MG63 (cell line): Measurements from ENCODE around the gene ASB15. TPM values are rescaled to one million over a fixed set of nuclear protein-coding genes. Genes with fewer than 3 reads are reported as not detected.
"Not testable (repeated sequence)": the region's sequence is repeated elsewhere in the genome, so short reads cannot be mapped to it uniquely, and the experiment has no call there.

Source experiments
- DNase-seq: peaks from one replicate; pipeline ENCODE4 v3.0.0-alpha.2; 2020
- H3K27me3 ChIP-seq: fragments of 250-450 bp; sonication (Bioruptor Pico); 2 replicates; pipeline ENCODE4 v1.5.1; 2020; ENCODE audit warnings: mild to moderate bottlenecking, moderate library complexity
- H3K36me3 ChIP-seq: fragments of 250-450 bp; sonication (Bioruptor Pico); 2 replicates; pipeline ENCODE4 v1.5.1; 2020; ENCODE audit warnings: mild to moderate bottlenecking, moderate library complexity
- H3K4me3 ChIP-seq: fragments of 250-450 bp; sonication (Bioruptor Pico); 2 replicates; pipeline ENCODE4 v1.5.1; 2020; ENCODE audit warnings: mild to moderate bottlenecking, moderate library complexity
- H3K9me3 ChIP-seq: fragments of 250-450 bp; sonication (Bioruptor Pico); 2 replicates; pipeline ENCODE4 v1.5.1; 2020; ENCODE audit warnings: mild to moderate bottlenecking, moderate library complexity
- total RNA-seq: library from RNA; depleted of rRNA; stranded (reverse); fragments of >200 nt; shearing (Covaris generic); gene quantifications from 2 replicates; pipeline ENCODE4 v1.2.3, GENCODE V29; 2014; ENCODE audit warnings: low replicate concordance

ASB15 gene
- total RNA-seq, 1 experiment from 2014 or later = not detected

DNA sequence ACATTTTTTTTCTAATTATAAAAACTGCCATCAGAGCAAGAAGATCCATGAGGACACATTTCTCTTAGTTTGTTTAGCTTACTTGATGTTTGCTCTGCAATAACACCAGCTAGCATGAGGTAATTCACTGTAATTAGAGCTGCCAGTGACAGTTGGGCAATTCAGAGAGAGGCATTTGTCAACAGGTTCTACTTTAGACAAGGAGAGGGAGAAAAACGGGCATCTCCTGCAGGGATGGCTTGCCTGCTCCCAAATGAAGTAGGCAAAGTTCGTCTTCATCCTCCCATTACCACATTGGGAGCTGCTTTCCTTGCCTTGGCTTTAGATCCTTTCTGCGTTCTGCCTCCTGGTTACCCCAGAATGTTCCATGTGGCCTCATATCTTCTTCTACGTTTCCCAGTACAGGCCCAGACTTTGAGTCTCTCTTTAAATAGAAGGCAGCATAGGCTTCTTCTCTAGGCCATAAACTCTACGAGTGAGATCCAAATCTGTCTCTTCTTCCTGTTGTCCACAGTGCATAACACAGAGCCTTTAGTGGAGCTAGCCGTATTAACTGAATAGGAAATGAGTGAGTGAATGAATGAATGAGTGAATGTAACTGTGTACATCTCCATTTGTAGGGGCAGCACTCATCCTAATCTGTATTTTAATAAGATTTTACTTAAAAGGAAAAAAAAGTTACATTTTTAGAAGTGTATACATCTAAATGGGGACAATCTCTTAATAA is 21.2 kb downstream of the ASB15 start:
- no peak for DNase-seq
- Histone ChIP-seq H3K27me3 (no peaks in the 10 kb centered on the region), H3K9me3 (no peaks in the 10 kb centered on the region), H3K36me3 (no peaks in the 10 kb centered on the region), H3K4me3 (no peak overlapping the region)

DNA sequence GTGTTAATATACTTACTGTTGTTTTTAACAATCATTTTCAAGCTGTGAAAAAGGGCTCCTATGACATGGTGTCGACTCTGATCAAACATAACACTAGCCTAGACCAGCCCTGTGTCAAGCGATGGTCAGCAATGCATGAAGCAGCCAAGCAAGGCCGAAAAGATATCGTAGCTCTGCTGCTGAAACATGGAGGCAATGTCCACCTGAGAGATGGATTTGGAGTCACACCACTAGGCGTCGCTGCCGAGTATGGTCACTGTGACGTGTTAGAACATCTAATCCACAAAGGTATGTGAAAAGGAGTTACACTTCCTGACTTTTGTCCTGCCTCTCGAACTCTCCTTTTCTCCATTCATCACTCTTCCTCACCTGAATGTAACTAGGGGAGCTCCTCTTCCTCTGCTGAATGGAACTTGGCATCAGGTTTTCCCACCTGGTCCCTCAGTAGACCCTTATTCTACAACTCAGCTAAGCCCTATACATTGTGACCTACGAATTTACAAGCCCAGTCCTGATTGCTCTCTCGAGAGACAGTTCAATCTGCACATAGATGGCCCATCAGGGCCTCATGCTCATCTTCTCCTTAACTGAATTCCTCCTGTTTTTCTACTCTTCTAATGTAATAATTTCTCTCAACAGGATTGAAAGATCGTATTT is 23.0 kb downstream of the ASB15 start:
- DNase-seq = no peak
- Histone ChIP-seq H3K36me3 (no peaks in the 10 kb centered on the region), H3K27me3 (no peaks in the 10 kb centered on the region), H3K4me3 (no peak overlapping the region), H3K9me3 (no peaks in the 10 kb centered on the region)

GRCh38 chr7:123625254-123625653 is 23.6 kb downstream of the ASB15 start:
- DNase-seq = no peak
- no peaks in the 10 kb centered on the region for H3K9me3 ChIP-seq
- H3K4me3 ChIP-seq = no peak overlapping the region
- no peaks in the 10 kb centered on the region for H3K27me3 ChIP-seq
- H3K36me3 ChIP-seq = no peaks in the 10 kb centered on the region

DNA sequence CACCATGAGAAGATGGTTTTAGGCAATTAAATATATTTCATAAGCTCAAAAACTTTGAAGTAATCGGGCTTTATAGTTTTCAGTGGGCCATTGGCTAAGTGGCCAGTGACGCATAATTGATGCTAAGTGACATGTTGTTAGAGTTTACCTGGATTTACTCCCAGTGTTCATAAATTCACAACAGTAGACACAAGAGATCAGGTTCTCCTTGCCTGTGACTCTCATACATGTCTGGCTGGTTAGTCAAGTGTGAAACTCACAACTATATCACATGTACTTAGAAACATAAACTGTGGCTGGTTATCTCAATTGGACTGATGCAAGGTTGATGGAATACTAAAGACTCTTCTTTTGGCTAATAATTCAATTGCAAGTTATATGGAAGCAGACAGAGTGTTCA is 26.2 kb downstream of the ASB15 start:
- no peaks in the 10 kb centered on the region for H3K36me3 ChIP-seq
- H3K9me3 ChIP-seq = no peaks in the 10 kb centered on the region
- no peak for DNase-seq
- H3K27me3 ChIP-seq = no peaks in the 10 kb centered on the region
- H3K4me3 ChIP-seq = no peak overlapping the region

DNA sequence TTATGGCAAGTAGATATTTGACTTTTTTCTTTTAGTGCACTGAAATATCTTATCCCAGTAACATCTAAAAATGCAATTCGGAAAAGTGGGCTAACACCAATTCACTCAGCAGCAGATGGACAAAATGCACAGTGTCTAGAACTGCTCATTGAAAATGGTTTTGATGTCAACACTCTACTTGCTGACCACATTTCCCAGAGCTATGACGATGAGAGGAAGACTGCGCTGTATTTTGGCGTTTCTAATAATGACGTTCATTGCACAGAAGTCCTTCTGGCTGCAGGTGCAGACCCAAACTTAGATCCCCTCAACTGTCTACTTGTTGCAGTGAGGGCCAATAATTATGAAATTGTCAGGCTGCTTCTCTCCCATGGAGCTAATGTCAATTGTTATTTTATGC is 27.2 kb downstream of the ASB15 start:
- no peaks in the 10 kb centered on the region for H3K9me3 ChIP-seq
- no peak for DNase-seq
- H3K4me3 ChIP-seq = no peak overlapping the region
- no peaks in the 10 kb centered on the region for H3K36me3 ChIP-seq
- H3K27me3 ChIP-seq = no peaks in the 10 kb centered on the region

- DNase-seq = no peak
- no peaks in the 10 kb centered on the region for H3K9me3 ChIP-seq
- H3K36me3 ChIP-seq = no peaks in the 10 kb centered on the region
- no peaks in the 10 kb centered on the region for H3K27me3 ChIP-seq
- H3K4me3 ChIP-seq = no peak overlapping the region
These were observed 27.7 kb downstream of the ASB15 start for GRCh38 chr7:123629281-123629680.

DNA sequence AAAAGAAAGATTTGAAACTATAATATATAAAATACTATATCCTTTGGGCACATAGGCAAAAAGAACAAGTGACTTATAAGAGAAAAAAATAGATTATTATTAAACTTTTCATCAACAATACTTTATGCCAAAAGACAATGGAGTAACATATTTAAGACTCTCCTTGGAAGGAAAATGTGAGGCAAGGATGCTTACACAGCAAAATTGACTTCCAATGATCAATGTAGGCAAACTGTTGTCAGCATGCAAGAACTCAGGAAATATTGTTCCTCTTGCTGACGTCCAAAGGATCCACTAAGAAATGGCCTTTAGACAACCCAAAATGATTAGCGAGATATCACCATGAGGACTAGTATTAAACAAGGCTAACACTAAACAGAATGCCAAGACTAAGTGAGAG is 31.2 kb downstream of the ASB15 start:
- H3K36me3 ChIP-seq = no peaks in the 10 kb centered on the region
- H3K9me3 ChIP-seq = no peaks in the 10 kb centered on the region
- H3K4me3 ChIP-seq = no peak overlapping the region
- no peaks in the 10 kb centered on the region for H3K27me3 ChIP-seq
- DNase-seq = no peak

DNA sequence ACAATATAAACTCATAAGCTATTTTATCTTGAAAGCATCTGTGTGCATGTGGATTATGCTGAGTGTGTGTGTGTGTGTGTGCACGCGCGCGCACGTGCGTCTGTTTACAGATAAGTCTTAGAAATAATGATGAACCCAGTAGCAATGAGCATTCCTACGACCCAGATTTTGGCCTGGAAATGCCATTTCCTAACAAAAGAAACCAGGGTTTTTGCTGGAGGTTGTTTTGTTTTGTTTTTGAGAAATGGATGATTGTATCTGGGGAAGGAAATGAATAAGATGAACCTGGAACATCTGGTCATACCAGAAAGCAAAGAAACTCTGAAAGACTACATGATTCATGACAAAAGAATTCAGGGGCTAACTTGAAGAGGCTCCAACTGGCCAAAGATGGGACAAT is 31.9 kb downstream of the ASB15 start:
- Histone ChIP-seq H3K36me3 (no peaks in the 10 kb centered on the region), H3K9me3 (no peaks in the 10 kb centered on the region), H3K27me3 (no peaks in the 10 kb centered on the region), H3K4me3 (no peak overlapping the region)
- DNase-seq = peak; percentile 28

DNA sequence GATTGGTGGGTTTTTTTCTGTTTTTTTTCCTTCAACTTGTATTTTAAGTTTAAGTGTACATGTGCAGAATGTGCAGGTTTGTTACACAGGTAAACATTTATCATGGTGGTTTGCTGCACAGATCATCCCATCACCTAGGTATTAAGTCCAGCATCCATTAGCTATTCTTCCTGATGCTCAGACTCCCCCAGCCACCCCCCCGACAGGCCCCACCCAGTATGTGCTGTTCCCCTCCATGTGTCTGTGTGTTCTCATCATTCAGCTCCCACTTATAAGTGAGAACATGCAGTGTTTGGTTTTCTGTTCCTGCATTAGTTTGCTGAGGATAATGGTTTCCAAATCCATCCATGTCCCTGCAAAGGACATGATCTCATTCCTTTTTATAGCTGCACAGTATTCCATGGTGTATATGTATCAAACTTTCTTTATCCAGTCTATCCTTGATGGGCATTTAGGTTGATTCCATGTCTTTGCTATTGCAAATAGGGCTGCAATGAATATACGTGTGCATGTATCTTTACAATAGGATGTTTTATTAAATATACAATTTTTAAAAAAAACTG is 32.5 kb downstream of the ASB15 start:
- not testable (repeated sequence) for H3K4me3 ChIP-seq, H3K9me3 ChIP-seq, H3K36me3 ChIP-seq, H3K27me3 ChIP-seq, DNase-seq

DNA sequence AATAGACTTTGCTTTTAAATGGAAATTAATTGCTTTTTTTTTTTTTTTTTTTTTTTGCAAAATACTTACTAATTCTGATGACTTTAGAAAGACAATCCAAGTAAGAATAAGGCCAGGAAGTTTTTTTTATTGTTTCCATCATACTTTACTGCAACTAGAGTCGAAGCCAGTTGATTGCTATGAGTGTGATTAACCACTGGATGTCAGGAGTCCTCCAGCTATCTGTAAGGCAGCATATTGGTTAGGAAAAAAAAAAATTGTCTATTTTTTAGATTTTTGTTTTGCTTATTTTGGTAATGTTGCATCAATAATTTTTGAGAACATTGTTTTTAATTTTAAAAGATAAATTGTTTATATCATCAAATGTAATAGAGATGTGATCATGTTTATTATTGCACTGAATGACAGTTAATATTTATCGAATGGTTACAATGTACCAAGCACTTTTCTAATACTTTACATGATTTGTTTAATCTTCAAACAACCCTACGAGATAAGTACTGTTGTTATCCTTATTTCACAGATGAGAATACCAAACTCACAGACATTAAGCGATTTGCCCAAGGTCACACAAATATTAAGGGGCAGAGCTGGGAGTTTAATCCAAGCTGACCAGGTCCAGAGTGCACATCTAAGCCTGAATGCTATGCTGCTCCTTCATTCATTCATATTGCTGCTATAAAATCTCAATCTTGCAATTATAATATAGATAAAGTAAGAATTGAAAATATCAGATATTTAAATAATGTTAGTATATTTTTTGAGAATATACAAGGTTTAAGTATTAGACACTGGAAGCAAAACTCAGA is 34.1 kb downstream of the ASB15 start:
- Histone ChIP-seq H3K9me3 (no peaks in the 10 kb centered on the region), H3K4me3 (no peak overlapping the region), H3K36me3 (no peaks in the 10 kb centered on the region), H3K27me3 (no peaks in the 10 kb centered on the region)
- DNase-seq = no peak

- no peaks in the 10 kb centered on the region for H3K27me3 ChIP-seq
- H3K9me3 ChIP-seq = no peaks in the 10 kb centered on the region
- no peaks in the 10 kb centered on the region for H3K36me3 ChIP-seq
- no peak for DNase-seq
- H3K4me3 ChIP-seq = no peak overlapping the region
These were observed 35.6 kb downstream of the ASB15 start for GRCh38 chr7:123637203-123637602.

DNA sequence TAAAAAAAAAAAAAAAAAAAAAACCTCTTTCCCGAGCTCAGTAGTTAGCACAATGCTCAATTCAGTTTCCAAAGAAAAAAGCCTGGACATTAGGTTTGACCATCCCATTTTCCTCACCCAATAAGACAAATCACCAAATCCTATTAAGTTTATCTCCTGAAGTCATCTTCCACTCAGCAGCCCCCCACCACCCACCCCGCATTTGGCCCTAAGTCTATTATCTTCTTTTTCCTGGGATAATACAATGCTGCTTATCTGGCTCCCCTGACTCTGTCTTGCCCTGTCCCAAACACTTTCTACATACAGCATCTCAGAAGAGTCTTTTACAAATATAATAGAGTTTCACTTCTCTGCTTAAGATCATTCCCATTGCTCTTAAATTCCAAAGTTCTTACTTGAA is 36.3 kb downstream of the ASB15 start:
- Histone ChIP-seq H3K4me3 (no peak overlapping the region), H3K9me3 (no peaks in the 10 kb centered on the region), H3K27me3 (no peaks in the 10 kb centered on the region), H3K36me3 (no peaks in the 10 kb centered on the region)
- DNase-seq = no peak

DNA sequence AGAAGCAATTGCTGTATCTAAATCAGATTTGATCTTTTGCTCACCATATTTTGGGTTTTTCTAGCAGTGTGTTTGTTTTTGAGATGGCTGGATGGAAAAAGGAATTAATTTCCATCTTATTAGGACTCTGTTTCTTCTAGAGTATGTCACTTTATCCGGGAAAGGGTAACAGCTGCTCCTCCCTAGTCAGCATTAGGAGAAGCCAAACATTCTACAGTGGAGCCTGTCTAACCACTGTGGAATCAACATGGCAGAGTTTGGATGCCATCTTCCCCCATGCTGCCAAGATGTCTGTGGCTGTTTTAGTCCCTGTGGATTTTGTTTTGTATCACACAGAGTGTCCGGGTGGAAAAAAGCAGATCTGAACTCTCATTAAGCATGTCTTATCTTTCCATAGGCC is 38.0 kb downstream of the ASB15 start:
- Histone ChIP-seq H3K9me3 (no peaks in the 10 kb centered on the region), H3K27me3 (no peaks in the 10 kb centered on the region), H3K36me3 (no peaks in the 10 kb centered on the region), H3K4me3 (no peak overlapping the region)
- no peak for DNase-seq

- H3K4me3 ChIP-seq = no peak overlapping the region
- no peaks in the 10 kb centered on the region for H3K36me3 ChIP-seq
- H3K9me3 ChIP-seq = no peaks in the 10 kb centered on the region
- DNase-seq = no peak
- no peaks in the 10 kb centered on the region for H3K27me3 ChIP-seq
These were observed 39.0 kb downstream of the ASB15 start for GRCh38 chr7:123640583-123640982.

GRCh38 chr7:123641901-123642300 is 40.3 kb downstream of the ASB15 start:
- Histone ChIP-seq H3K9me3 (no peaks in the 10 kb centered on the region), H3K36me3 (no peaks in the 10 kb centered on the region), H3K27me3 (no peaks in the 10 kb centered on the region), H3K4me3 (no peak overlapping the region)
- DNase-seq = no peak

- Histone ChIP-seq H3K4me3 (no peak overlapping the region), H3K27me3 (no peaks in the 10 kb centered on the region), H3K36me3 (no peaks in the 10 kb centered on the region), H3K9me3 (no peaks in the 10 kb centered on the region)
- DNase-seq = peak; percentile 20
These were observed 42.1 kb downstream of the ASB15 start for GRCh38 chr7:123643495-123644441.
